ENCODE results near the gene ACSM3.
A peak's percentile ranks its signal among the peaks of the same experiment; 100 is the strongest.
"Not testable (repeated sequence)": the region's sequence is repeated elsewhere in the genome, so short reads cannot be mapped to it uniquely, and the experiment has no call there.

ACSM3 gene

GRCh38 chr16:20803561-20804214, 39.9 kb downstream of the ACSM3 start:
- no peak overlapping the region for H3K27ac Mint-ChIP-seq
- no peaks in the 10 kb centered on the region for H3K9me3 Mint-ChIP-seq
- peaks cover 28% of the 10 kb centered on the region for H3K4me1 Mint-ChIP-seq (ENCODE audit: low read depth)
- intact Hi-C loops (cut with micrococcal nuclease) = no loop called here
- no peaks in the 10 kb centered on the region for H3K27me3 Mint-ChIP-seq
- no peak overlapping the region for H3K4me3 Mint-ChIP-seq
- peaks cover 34% of the 10 kb centered on the region for H3K36me3 Mint-ChIP-seq (ENCODE audit: low read depth)

DNA sequence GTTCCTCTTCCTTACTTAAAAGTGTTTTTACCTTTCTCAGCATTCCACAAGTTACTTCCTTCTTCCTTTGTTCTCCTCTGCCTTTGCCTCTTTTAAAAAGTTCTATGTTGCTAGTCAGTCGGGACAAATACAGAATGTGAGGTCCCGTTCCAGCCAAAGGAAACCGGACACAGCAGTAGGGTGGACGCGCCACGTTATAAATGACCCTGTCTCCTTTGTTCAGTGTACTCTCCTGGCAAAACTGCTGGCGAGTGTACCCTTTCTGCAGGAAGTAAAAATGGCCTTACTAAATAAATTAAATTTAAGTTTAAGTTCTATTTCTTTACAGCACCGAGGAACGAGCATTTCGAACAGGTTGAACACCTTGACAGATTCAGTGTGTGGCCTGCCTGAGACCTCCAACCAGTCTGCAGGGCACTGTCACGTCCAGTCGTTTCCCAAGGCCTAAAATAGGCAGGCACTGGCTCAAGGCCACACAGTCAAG, 41.9 kb downstream of the ACSM3 start:
- Mint-ChIP-seq H3K36me3 (ENCODE audit: low read depth) (peaks cover 25% of the 10 kb centered on the region), H3K4me3 (peak overlapping the region; percentile 99), H3K4me1 (ENCODE audit: low read depth) (peaks cover 28% of the 10 kb centered on the region), H3K27ac (peak overlapping the region; percentile 98)
- intact Hi-C loops (cut with micrococcal nuclease); H3K9me3 Mint-ChIP-seq; H3K27me3 Mint-ChIP-seq: not testable (repeated sequence)

DNA sequence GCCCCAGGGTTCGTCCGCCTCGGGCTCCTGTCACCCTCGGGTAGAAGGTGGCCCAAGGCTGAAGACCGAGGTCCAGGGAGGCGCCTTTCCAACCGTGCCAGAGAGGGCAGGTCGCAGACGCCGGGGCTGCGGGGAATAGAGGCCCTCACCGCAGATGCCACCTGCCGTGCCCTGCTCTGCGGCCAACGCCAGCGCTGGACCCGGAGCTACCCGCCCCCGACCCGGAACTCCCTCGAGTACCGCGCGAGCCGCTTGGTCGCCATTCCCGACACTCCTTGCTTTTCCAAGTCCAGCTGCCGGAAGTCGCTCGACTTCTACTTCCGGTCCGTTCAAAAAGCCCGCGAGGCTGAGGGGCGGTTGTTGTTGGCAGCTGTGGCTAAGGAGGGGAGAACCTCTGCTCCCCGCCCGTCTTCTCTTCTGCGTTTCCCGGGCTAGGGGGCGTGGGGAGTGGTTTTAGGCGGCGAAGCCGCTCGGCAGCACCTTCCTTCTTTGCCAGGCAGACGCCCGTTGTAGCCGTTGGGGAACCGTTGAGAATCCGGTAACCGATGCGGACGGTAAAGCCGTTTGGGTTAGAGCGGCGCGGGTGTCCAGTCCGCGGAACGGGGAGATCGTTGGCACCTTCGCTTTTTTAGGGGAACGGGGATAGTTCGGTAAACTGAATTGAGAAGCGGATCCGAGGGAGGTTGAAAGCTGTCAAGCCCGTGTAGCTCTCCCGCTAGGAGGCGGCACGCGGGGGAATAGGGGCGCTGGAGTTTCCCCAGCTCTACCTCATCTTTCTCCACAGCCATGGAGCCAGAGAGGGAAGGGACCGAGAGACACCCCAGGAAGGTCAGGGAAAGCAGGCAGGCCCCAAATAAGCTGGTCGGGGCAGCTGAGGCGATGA, 42.6 kb downstream of the ACSM3 start, which contains the start of the genes ERI2 and REXO5:
Gene ERI2 (minus strand): TSS at position 305 of the 883 bp plus-strand sequence. CDS start 42 bp downstream, at position 263.
Gene REXO5 (plus strand): TSS at position 360 of the 883 bp plus-strand sequence. CDS start 427 bp downstream, at position 787.
- intact Hi-C loops (cut with micrococcal nuclease) = no loop called here
- peak within 1 kb of the TSS; percentile 98 for H3K27ac Mint-ChIP-seq
- no peaks in the 10 kb centered on the region for H3K27me3 Mint-ChIP-seq
- H3K4me3 Mint-ChIP-seq = peak within 1 kb of the TSS; percentile 99
- H3K4me1 Mint-ChIP-seq (ENCODE audit: low read depth) = peaks cover 28% of the 10 kb centered on the region
- peaks cover 21% of the 10 kb centered on the region for H3K36me3 Mint-ChIP-seq (ENCODE audit: low read depth)
- no peaks in the 10 kb centered on the region for H3K9me3 Mint-ChIP-seq

DNA sequence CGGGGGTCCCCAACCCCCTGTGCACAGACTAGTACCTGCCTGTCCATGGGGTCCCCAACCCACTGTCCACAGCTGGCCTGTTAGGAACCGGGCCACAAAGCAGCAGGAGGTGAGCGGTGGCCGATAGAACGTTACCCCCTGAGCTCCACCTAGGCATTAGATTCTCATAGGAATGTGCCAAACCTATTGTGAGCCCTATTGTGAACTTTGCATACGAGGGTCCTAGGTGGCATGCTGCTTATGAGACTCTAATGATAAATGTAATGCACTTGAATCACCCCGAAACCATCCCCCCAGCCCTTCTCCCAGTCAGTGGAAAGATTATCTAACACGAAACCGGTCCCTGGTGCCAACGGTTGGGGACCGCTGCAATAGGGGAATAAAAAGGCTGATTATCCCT, 44.0 kb downstream of the ACSM3 start:
- intact Hi-C loops (cut with micrococcal nuclease) = no loop called here

GRCh38 chr16:20811889-20812439, 48.1 kb downstream of the ACSM3 start:
- H3K9me3 Mint-ChIP-seq = no peaks in the 10 kb centered on the region
- intact Hi-C loops (cut with micrococcal nuclease) = no loop called here
- no peak overlapping the region for H3K27ac Mint-ChIP-seq
- H3K27me3 Mint-ChIP-seq = no peaks in the 10 kb centered on the region
- peaks cover 12% of the 10 kb centered on the region for H3K4me1 Mint-ChIP-seq (ENCODE audit: low read depth)
- no peak overlapping the region for H3K4me3 Mint-ChIP-seq
- peaks cover 8% of the 10 kb centered on the region for H3K36me3 Mint-ChIP-seq (ENCODE audit: low read depth)

More for the DNA sequence above, 44.0 kb downstream of the ACSM3 start:
- Mint-ChIP-seq H3K9me3 (no peaks in the 10 kb centered on the region), H3K27me3 (no peaks in the 10 kb centered on the region), H3K4me3 (peak overlapping the region; percentile 58), H3K27ac (peak overlapping the region; percentile 98), H3K4me1 (ENCODE audit: low read depth) (peaks cover 28% of the 10 kb centered on the region), H3K36me3 (ENCODE audit: low read depth) (peaks cover 18% of the 10 kb centered on the region)

GRCh38 chr16:20812510-20812909, 48.7 kb downstream of the ACSM3 start:
- intact Hi-C loops (cut with micrococcal nuclease) = no loop called here
- peaks cover 6% of the 10 kb centered on the region for H3K36me3 Mint-ChIP-seq (ENCODE audit: low read depth)
- no peaks in the 10 kb centered on the region for H3K9me3 Mint-ChIP-seq
- peaks cover 8% of the 10 kb centered on the region for H3K4me1 Mint-ChIP-seq (ENCODE audit: low read depth)
- no peak overlapping the region for H3K27ac Mint-ChIP-seq
- no peaks in the 10 kb centered on the region for H3K27me3 Mint-ChIP-seq
- H3K4me3 Mint-ChIP-seq = no peak overlapping the region

DNA sequence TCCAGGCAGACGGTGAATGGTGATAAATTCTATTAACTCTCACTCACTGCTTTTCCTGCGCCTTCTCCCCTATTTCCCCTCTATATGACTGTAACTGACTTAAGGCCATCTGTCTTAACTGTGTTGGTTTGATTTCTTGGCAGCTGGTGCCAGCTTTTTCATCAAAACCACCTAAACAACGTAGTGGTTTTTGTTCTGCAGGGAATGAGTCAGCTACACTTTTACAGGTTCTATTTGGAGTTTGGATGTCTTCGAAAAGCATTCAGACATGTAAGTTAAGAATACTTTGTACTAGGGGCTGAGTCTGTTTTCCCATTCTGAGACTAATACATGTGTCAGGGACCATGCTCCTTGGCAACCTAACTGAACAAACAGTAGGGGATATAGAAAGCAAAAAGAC, 51.0 kb downstream of the ACSM3 start:
- intact Hi-C loops (cut with micrococcal nuclease) = no loop called here
- no peaks in the 10 kb centered on the region for H3K9me3 Mint-ChIP-seq
- peaks cover 1% of the 10 kb centered on the region for H3K4me1 Mint-ChIP-seq (ENCODE audit: low read depth)
- no peaks in the 10 kb centered on the region for H3K27me3 Mint-ChIP-seq
- H3K27ac Mint-ChIP-seq = no peak overlapping the region
- peaks cover 6% of the 10 kb centered on the region for H3K36me3 Mint-ChIP-seq (ENCODE audit: low read depth)
- no peak overlapping the region for H3K4me3 Mint-ChIP-seq

- Mint-ChIP-seq H3K4me3 (no peak overlapping the region), H3K27me3 (no peaks in the 10 kb centered on the region), H3K4me1 (ENCODE audit: low read depth) (peaks cover 6% of the 10 kb centered on the region), H3K36me3 (ENCODE audit: low read depth) (peaks cover 6% of the 10 kb centered on the region), H3K27ac (no peak overlapping the region), H3K9me3 (no peaks in the 10 kb centered on the region)
- intact Hi-C loops (cut with micrococcal nuclease) = no loop called here
Observed at GRCh38 chr16:20818929-20819585, 55.2 kb downstream of the ACSM3 start.

DNA sequence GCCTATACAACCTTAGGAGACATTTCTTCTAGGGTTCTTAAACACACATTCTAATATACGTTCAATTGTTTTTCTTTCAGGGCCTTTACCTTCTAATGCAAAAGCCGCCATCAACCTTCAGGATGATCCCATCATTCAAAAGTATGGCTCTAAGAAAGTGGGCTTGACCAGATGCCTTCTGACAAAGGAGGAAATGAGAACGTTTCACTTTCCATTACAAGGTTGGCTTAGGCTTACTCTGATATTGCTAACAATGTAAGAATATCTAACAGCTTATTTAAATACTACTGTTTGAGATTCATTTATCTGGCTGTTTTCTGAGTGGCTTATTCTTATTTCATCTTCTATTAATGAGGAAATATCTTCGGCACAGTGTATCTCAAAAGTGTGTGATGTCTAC, 57.9 kb downstream of the ACSM3 start:
- Mint-ChIP-seq H3K27ac (no peak overlapping the region), H3K4me1 (ENCODE audit: low read depth) (peaks cover 6% of the 10 kb centered on the region), H3K9me3 (no peaks in the 10 kb centered on the region), H3K4me3 (no peak overlapping the region), H3K36me3 (ENCODE audit: low read depth) (peaks cover 15% of the 10 kb centered on the region), H3K27me3 (no peaks in the 10 kb centered on the region)
- intact Hi-C loops (cut with micrococcal nuclease) = no loop called here

DNA sequence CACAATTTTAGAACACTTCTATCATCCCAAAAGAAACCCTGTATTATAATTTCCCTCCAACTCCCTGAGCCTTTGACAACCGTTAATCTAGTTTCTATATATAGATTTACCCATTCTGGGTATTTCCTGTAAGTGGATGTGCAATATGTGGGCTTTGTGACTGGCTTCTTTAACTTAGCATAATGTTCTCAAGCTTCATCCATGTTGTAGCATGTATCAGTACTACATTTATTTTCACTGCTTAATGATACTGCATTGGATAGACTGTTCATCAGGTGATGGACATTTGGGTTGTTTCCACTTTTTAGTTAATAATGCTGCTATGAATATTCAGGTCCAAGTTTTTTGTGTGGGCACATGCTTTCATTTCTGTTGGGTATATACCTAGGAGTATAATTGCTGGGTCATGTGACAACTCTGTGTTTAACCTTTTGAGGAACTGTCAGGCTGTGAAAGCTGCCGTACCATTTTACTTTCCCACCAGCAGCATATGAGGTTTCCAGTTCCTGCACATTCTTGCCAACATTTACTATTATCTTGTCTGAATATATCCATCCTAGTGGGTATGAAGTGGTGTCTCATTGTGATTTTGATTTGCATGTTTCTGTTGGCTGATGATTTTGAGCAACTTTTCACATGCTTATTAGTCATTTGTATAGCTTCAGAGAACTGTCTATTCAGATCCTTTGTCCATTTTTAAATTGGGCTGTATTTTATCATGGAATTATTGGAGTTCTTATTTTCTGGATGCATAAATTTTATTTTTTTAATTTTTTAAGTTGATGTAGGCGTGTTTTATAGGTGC, 58.9 kb downstream of the ACSM3 start:
- Mint-ChIP-seq H3K4me1 (ENCODE audit: low read depth) (peaks cover 6% of the 10 kb centered on the region), H3K9me3 (no peaks in the 10 kb centered on the region), H3K27me3 (no peaks in the 10 kb centered on the region), H3K36me3 (ENCODE audit: low read depth) (peaks cover 15% of the 10 kb centered on the region), H3K4me3 (no peak overlapping the region), H3K27ac (no peak overlapping the region)
- intact Hi-C loops (cut with micrococcal nuclease) = no loop called here

DNA sequence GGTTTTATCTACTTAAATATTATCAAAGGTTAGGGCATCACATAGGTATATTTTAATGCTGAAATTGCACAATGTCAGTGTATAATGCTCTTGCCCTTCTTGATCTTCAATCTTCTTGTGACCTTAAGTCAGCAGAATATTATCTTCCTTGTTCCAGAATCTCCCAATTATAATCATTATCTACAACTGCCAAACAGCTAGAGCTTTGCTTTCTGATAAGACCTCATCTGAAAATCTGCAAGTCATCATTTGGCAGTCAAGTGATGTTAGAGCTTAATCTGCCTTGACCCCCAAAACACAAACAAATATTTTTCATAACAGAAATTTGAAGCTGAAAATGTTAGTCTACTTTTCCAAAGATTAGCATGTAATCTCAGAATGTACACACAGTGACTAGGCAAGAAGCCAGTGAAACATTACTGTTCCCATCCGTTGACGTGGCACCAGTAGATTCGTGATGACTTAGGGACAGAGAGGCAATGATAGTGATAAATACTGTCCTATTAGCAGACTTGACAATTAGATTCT, 62.3 kb downstream of the ACSM3 start:
- no peak overlapping the region for H3K27ac Mint-ChIP-seq
- peaks cover 15% of the 10 kb centered on the region for H3K36me3 Mint-ChIP-seq (ENCODE audit: low read depth)
- intact Hi-C loops (cut with micrococcal nuclease) = no loop called here
- no peaks in the 10 kb centered on the region for H3K9me3 Mint-ChIP-seq
- H3K4me3 Mint-ChIP-seq = no peak overlapping the region
- H3K4me1 Mint-ChIP-seq (ENCODE audit: low read depth) = no peaks in the 10 kb centered on the region
- H3K27me3 Mint-ChIP-seq = no peaks in the 10 kb centered on the region

GRCh38 chr16:20829536-20829935, 65.7 kb downstream of the ACSM3 start:
- Mint-ChIP-seq H3K36me3 (ENCODE audit: low read depth) (peaks cover 25% of the 10 kb centered on the region), H3K4me3 (no peak overlapping the region), H3K4me1 (ENCODE audit: low read depth) (no peaks in the 10 kb centered on the region), H3K9me3 (peaks cover 5% of the 10 kb centered on the region), H3K27me3 (no peaks in the 10 kb centered on the region), H3K27ac (no peak overlapping the region)
- intact Hi-C loops (cut with micrococcal nuclease) = no loop called here

GRCh38 chr16:20830372-20830771, 66.6 kb downstream of the ACSM3 start:
- Mint-ChIP-seq H3K36me3 (ENCODE audit: low read depth) (peaks cover 27% of the 10 kb centered on the region), H3K27ac (no peak overlapping the region), H3K4me3 (no peak overlapping the region), H3K9me3 (peaks cover 8% of the 10 kb centered on the region), H3K4me1 (ENCODE audit: low read depth) (no peaks in the 10 kb centered on the region), H3K27me3 (no peaks in the 10 kb centered on the region)
- intact Hi-C loops (cut with micrococcal nuclease) = no loop called here

Measured in dendritic cell treated with granulocyte-macrophage colony-stimulating factor and Interleukin-4, amounts not matched to agents 40 ng/mL and 50 ng/mL, for 4 days (primary cell).